Measurements from ENCODE around the gene B3GLCT. TPM values are rescaled to one million over a fixed set of nuclear protein-coding genes. Genes with fewer than 3 reads are reported as not detected.

The B3GLCT gene
- total and polyA plus RNA-seq, 2 of the 13 experiments (the other 11 are each of a cell fraction or from before 2014, with no cell fraction given) = 2.0 to 7.1 TPM

GRCh38 chr13:31161557-31162150 lies 38.1 kb upstream of the B3GLCT start, which contains the start of gene HSPH1 (continued):
- TF ChIP-seq CREB1 (IDR thresholded peaks at IDR 0.05) (no peak), CREB1 (CRISPR knock-in tag; IDR thresholded peaks at IDR 0.05) (no peak), ZNF264 (CRISPR knock-in tag; IDR thresholded peaks at IDR 0.05) (peak; percentile 62; the same call in 1 of the 2 replicates), ZBTB20 (CRISPR knock-in tag; IDR thresholded peaks at IDR 0.05; ENCODE audit: borderline replicate concordance, low read depth) (0 out of 2 replicates have a peak, but pooled peaks have one; percentile 10), ZNF891 (CRISPR knock-in tag; IDR thresholded peaks at IDR 0.05) (peak; percentile 72), IKZF4 (CRISPR knock-in tag; IDR thresholded peaks at IDR 0.05; ENCODE audit: borderline replicate concordance, low read depth, not compliant biosample characterization) (no peak), RNF2 (conservative IDR thresholded peaks at IDR 0.05; ENCODE audit: low read depth) (peak; percentile 90), ZNF329 (CRISPR knock-in tag; IDR thresholded peaks at IDR 0.05; ENCODE audit: low read depth) (peak; percentile 60; the same call in 1 of the 2 replicates), KDM5B (CRISPR knock-in tag; IDR thresholded peaks at IDR 0.05; ENCODE audit: borderline replicate concordance) (peak; percentile 96), ZFP36 (IDR thresholded peaks at IDR 0.05; ENCODE audit: borderline replicate concordance, low read depth, low read length, partially characterized antibody) (no peak), NKX3-1 (CRISPR knock-in tag; IDR thresholded peaks at IDR 0.05) (peak; percentile 91), TAF1 (CRISPR knock-in tag; IDR thresholded peaks at IDR 0.05) (peak; percentile 80), ZNF253 (CRISPR knock-in tag; IDR thresholded peaks at IDR 0.05; ENCODE audit: borderline replicate concordance) (no peak), E2F1 (CRISPR knock-in tag; IDR thresholded peaks at IDR 0.05) (0 out of 2 replicates have a peak, but pooled peaks have one; percentile 4), HNF1B (CRISPR knock-in tag; IDR thresholded peaks at IDR 0.05) (peak; percentile 30; the same call in 1 of the 2 replicates)
- TF ChIP-seq, protein P1, sequence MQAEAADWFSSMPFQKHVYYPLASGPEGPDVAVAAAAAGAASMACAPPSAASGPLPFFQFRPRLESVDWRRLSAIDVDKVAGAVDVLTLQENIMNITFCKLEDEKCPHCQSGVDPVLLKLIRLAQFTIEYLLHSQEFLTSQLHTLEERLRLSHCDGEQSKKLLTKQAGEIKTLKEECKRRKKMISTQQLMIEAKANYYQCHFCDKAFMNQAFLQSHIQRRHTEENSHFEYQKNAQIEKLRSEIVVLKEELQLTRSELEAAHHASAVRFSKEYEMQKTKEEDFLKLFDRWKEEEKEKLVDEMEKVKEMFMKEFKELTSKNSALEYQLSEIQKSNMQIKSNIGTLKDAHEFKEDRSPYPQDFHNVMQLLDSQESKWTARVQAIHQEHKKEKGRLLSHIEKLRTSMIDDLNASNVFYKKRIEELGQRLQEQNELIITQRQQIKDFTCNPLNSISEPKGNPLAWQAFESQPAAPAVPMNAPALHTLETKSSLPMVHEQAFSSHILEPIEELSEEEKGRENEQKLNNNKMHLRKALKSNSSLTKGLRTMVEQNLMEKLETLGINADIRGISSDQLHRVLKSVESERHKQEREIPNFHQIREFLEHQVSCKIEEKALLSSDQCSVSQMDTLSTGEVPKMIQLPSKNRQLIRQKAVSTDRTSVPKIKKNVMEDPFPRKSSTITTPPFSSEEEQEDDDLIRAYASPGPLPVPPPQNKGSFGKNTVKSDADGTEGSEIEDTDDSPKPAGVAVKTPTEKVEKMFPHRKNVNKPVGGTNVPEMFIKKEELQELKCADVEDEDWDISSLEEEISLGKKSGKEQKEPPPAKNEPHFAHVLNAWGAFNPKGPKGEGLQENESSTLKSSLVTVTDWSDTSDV (CRISPR knock-in tag; IDR thresholded peaks at IDR 0.05) = peak; percentile 84; the same call in 1 of the 2 replicates
- TF ChIP-seq, protein P2, sequence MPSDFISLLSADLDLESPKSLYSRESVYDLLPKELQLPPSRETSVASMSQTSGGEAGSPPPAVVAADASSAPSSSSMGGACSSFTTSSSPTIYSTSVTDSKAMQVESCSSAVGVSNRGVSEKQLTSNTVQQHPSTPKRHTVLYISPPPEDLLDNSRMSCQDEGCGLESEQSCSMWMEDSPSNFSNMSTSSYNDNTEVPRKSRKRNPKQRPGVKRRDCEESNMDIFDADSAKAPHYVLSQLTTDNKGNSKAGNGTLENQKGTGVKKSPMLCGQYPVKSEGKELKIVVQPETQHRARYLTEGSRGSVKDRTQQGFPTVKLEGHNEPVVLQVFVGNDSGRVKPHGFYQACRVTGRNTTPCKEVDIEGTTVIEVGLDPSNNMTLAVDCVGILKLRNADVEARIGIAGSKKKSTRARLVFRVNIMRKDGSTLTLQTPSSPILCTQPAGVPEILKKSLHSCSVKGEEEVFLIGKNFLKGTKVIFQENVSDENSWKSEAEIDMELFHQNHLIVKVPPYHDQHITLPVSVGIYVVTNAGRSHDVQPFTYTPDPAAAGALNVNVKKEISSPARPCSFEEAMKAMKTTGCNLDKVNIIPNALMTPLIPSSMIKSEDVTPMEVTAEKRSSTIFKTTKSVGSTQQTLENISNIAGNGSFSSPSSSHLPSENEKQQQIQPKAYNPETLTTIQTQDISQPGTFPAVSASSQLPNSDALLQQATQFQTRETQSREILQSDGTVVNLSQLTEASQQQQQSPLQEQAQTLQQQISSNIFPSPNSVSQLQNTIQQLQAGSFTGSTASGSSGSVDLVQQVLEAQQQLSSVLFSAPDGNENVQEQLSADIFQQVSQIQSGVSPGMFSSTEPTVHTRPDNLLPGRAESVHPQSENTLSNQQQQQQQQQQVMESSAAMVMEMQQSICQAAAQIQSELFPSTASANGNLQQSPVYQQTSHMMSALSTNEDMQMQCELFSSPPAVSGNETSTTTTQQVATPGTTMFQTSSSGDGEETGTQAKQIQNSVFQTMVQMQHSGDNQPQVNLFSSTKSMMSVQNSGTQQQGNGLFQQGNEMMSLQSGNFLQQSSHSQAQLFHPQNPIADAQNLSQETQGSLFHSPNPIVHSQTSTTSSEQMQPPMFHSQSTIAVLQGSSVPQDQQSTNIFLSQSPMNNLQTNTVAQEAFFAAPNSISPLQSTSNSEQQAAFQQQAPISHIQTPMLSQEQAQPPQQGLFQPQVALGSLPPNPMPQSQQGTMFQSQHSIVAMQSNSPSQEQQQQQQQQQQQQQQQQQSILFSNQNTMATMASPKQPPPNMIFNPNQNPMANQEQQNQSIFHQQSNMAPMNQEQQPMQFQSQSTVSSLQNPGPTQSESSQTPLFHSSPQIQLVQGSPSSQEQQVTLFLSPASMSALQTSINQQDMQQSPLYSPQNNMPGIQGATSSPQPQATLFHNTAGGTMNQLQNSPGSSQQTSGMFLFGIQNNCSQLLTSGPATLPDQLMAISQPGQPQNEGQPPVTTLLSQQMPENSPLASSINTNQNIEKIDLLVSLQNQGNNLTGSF (CRISPR knock-in tag; IDR thresholded peaks at IDR 0.05) = peak; percentile 71
